Mammary epithelial cell (primary cell): Measurements from ENCODE around the gene KCNA10.

Experiments used
- EZH2 ChIP-seq: IDR thresholded peaks from 2 replicates; pipeline ENCODE4 v1.6.1; 2012; ENCODE audit warnings: low read length, inconsistent platforms, borderline replicate concordance
- TF ChIP-seq, protein P1 (sequence below), 2 donors: IDR thresholded peaks in 1 of 2; conservative IDR thresholded peaks in 1 of 2; 2 replicates each; pipeline ENCODE4 v1.5.1; 2011 to 2012; ENCODE audit warnings: inconsistent platforms in 2 of 2, low read length in 2 of 2, mild to moderate bottlenecking in 2 of 2, control low read depth in 1 of 2, low read depth in 1 of 2; ENCODE audit not compliant: insufficient read depth in 1 of 2; ENCODE audit errors: extremely low read depth in 1 of 2

DNA sequence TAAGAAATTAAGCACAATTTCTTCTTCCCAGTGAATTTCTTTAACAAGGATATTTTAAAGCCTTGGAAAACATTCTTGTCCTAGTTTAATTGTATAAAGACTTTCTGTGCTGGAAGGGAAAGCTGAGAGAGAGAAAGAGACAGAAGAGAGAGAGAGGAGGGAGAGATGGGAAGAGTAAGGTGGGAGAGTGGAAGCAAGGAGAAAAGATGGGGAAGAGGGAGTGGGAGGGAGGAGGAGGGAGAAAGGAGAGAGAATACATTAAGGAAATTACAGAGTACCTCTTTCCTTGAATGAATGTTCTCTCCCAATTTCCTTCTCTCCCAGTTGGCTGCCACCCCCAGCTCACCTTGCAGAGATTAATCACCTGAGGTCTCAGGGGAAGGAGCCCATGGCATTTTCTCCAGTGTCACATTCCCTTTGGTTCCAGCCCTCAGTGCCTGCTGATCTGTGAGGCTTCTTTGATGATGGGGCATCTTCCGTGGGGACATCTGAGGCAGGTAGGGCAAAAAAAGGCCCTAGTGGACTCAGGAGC lies 32.4 kb upstream of the KCNA10 start:
- TF ChIP-seq, protein P1, sequence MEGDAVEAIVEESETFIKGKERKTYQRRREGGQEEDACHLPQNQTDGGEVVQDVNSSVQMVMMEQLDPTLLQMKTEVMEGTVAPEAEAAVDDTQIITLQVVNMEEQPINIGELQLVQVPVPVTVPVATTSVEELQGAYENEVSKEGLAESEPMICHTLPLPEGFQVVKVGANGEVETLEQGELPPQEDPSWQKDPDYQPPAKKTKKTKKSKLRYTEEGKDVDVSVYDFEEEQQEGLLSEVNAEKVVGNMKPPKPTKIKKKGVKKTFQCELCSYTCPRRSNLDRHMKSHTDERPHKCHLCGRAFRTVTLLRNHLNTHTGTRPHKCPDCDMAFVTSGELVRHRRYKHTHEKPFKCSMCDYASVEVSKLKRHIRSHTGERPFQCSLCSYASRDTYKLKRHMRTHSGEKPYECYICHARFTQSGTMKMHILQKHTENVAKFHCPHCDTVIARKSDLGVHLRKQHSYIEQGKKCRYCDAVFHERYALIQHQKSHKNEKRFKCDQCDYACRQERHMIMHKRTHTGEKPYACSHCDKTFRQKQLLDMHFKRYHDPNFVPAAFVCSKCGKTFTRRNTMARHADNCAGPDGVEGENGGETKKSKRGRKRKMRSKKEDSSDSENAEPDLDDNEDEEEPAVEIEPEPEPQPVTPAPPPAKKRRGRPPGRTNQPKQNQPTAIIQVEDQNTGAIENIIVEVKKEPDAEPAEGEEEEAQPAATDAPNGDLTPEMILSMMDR (conservative IDR thresholded peaks at IDR 0.05 in 1 of 2, IDR thresholded peaks at IDR 0.05 in 1 of 2; ENCODE audit: extremely low read depth in 1 of 2, insufficient read depth in 1 of 2, low read depth in 1 of 2, low read length in 2 of 2), result no peak
- TF ChIP-seq EZH2, result no peak
